Gastrocnemius medialis (tissue), 4 donors: ENCODE measurements around the gene RNASE12. TPM values are rescaled to one million over a fixed set of nuclear protein-coding genes. Genes with fewer than 3 reads are reported as not detected.

ENCODE experiments used
- ATAC-seq, 2 donors: fragments of 150-250 bp; one replicate each; pipeline ENCODE4 v1.9.1; 2016
- DNase-seq, 2 donors: peaks; one replicate each; pipeline ENCODE4 v3.0.0-alpha.2; 2019
- H3K27ac ChIP-seq, 4 donors: fragments of 200-600 bp; sonication (generic); 1 replicate in 1 of 4; 2 replicates in 3 of 4; pipeline ENCODE4 v1.5.1; 2016 to 2018; ENCODE audit warnings: mild to moderate bottlenecking in 2 of 4, moderate library complexity in 1 of 4
- H3K27me3 ChIP-seq, 3 donors: fragments of 200-600 bp; sonication (generic) in 2 of 3; 1 replicate in 1 of 3; 2 replicates in 2 of 3; pipeline versions ENCODE4 v1.5.1 to v1.6.0; 2016 to 2019; ENCODE audit warnings: mild to moderate bottlenecking in 1 of 3, moderate library complexity in 1 of 3
- H3K36me3 ChIP-seq, 2 donors: fragments of 200-600 bp; sonication (generic) in 1 of 2; one replicate each; pipeline ENCODE4 v1.5.1; 2017 to 2018
- H3K4me1 ChIP-seq, 2 donors: fragments of 200-600 bp; sonication (generic) in 1 of 2; one replicate each; pipeline ENCODE4 v1.5.1; 2016 to 2017; ENCODE audit warnings: mild to moderate bottlenecking in 2 of 2
- H3K4me3 ChIP-seq, 4 donors: fragments of 200-600 bp; sonication (generic) in 3 of 4; 1 replicate in 1 of 4; 2 replicates in 3 of 4; pipeline ENCODE4 v1.5.1; 2016 to 2019; ENCODE audit warnings: mild to moderate bottlenecking in 2 of 4
- H3K9me3 ChIP-seq, 3 donors: fragments of 200-600 bp; sonication (generic) in 2 of 3; 1 replicate in 1 of 3; 2 replicates in 2 of 3; pipeline ENCODE4 v1.5.1; 2016 to 2019
- POLR2A ChIP-seq, 2 donors: fragments of 450-650 bp; IDR thresholded peaks; one replicate each; pipeline ENCODE4 v1.6.1; 2017; ENCODE audit warnings: antibody characterized with exemption in 2 of 2, mild to moderate bottlenecking in 2 of 2, moderate library complexity in 2 of 2
- in situ Hi-C, 4 donors: fragments of 200-750 bp; cut with MboI; loops; one replicate each; pipeline versions ENCODE4 v1.15.0 to v1.8.0; 2017; ENCODE audit warnings: low sequenced_read_pairs in 4 of 4
- intact Hi-C: fragments of 100-400 bp; cut with DNase I; formaldehyde crosslinking; loops from one replicate; pipeline ENCODE4 v1.15.1; 2023; ENCODE audit warnings: low total_unique reads
- total RNA-seq, 4 donors: library from RNA; depleted of rRNA; stranded (reverse); fragments of >200 nt; gene quantifications; one replicate each; pipeline versions ENCODE4 v1.1.0 to v1.2.3, GENCODE V29; 2016
- TF ChIP-seq, protein P1 (sequence below), 5 experiments: fragments of 450-650 bp in 3 of 5; fragments of 200-600 bp in 2 of 5; sonication (generic) in 2 of 5; IDR thresholded peaks in 4 of 5; conservative IDR thresholded peaks in 1 of 5; 1 replicate in 4 of 5; 2 replicates in 1 of 5; pipeline ENCODE4 v1.5.1; 2016 to 2019; ENCODE audit warnings: antibody characterized with exemption in 5 of 5, mild to moderate bottlenecking in 3 of 5, moderate library complexity in 3 of 5

The RNASE12 gene, protein sequence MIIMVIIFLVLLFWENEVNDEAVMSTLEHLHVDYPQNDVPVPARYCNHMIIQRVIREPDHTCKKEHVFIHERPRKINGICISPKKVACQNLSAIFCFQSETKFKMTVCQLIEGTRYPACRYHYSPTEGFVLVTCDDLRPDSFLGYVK
- not detected for total RNA-seq

DNA sequence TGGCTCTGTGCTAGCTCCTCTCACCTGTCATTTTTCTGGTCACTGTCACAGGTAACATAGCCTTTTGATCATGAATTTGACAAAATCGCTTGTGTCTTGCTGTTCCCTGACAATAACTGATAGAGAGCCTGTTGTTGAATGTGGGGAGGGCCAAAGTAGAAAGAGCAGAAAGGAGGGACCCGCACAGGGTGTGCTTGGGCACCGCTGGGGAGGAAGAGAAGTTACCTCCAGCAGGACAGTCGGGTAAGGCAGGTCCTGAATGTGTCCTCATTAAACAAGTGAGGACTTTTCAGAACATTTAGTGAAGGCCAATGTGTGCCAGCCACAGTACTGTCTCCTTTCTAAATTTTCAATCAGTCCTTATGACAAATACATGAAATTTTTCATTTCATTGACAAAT, at the start of gene RNASE12:
Gene RNASE12, minus strand, starts transcription at position 142 of the 400 bp plus-strand sequence. CDS start 653 bp downstream, outside the sequence.
- TF ChIP-seq POLR2A (IDR thresholded peaks at IDR 0.05), result no peak
- TF ChIP-seq, protein P1, sequence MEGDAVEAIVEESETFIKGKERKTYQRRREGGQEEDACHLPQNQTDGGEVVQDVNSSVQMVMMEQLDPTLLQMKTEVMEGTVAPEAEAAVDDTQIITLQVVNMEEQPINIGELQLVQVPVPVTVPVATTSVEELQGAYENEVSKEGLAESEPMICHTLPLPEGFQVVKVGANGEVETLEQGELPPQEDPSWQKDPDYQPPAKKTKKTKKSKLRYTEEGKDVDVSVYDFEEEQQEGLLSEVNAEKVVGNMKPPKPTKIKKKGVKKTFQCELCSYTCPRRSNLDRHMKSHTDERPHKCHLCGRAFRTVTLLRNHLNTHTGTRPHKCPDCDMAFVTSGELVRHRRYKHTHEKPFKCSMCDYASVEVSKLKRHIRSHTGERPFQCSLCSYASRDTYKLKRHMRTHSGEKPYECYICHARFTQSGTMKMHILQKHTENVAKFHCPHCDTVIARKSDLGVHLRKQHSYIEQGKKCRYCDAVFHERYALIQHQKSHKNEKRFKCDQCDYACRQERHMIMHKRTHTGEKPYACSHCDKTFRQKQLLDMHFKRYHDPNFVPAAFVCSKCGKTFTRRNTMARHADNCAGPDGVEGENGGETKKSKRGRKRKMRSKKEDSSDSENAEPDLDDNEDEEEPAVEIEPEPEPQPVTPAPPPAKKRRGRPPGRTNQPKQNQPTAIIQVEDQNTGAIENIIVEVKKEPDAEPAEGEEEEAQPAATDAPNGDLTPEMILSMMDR (IDR thresholded peaks at IDR 0.05 in 4 of 5, conservative IDR thresholded peaks at IDR 0.05 in 1 of 5), result no peak
- peaks cover 0 to 8% (median 6%) of the 10 kb centered on the region in 3 donors for H3K27me3 ChIP-seq
- in situ Hi-C loops, result no loop called here
- no peaks in the 10 kb centered on the region for H3K36me3 ChIP-seq
- H3K27ac ChIP-seq, result no peak within 1 kb of the TSS
- intact Hi-C loops, result no loop called here
- no peaks in the 10 kb centered on the region for H3K4me1 ChIP-seq
- DNase-seq, result no peak
- no peak for ATAC-seq
- H3K4me3 ChIP-seq, result no peak within 1 kb of the TSS
- H3K9me3 ChIP-seq, result no peaks in the 10 kb centered on the region

DNA sequence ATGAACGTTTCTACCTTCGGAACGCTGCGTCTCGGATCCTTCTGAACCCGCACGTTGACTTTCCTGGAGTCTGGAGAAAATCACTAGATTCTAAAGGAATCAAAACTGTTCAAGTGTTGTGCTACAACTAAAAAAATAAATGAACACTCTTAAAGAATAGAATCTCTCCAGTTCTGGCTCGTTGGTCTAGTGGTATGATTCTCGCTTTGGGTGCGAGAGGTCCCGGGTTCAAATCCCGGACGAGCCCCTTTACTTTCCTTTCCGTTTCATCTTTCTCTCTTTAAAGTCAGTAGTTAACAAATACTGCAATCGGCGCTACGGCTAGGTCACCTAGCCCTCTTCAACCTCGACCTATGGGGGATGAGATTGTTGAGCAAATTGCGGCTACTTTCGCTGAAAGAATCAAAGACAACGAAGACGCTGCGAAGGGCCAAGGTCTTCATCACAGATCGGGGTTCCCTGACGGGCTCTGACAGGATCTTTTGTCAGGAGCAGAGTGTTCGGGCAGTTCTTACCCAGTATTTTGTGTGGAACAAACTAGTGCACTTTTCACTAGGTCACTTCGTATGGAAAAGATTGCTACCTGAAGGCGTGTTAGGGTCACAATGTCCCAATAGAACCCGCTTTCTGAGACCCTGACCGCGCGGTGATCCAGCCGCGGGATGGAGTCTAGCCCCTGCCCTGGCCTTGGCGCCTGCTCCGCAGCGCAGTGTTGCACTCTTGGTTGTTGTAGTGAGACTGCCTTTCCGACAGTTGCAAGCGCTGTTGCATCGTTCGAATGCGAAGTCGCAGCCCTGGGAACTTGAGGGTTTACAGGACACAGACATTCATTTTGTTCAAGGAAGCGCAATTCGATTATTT, 41.9 kb upstream of the RNASE12 start:
- DNase-seq (no peak), ATAC-seq (peak; percentile 39 to 56)
- Histone ChIP-seq H3K27me3 (peaks cover 55 to 90% (median 82%) of the 10 kb centered on the region in 3 donors), H3K9me3 (no peaks in the 10 kb centered on the region), H3K36me3 (no peaks in the 10 kb centered on the region), H3K4me1 (peaks cover 4 to 20% of the 10 kb centered on the region in 2 donors), H3K4me3 (peak overlapping the region; percentile 15 to 28 (median 22)), H3K27ac (no peak overlapping the region)
- intact Hi-C loops (loop anchor here (5.0 kb wide), 1 partner anchor 49 kb away; the partner anchor contains the start of gene RNASE4), in situ Hi-C loops (no loop called here)
- TF ChIP-seq, protein P1 (IDR thresholded peaks at IDR 0.05 in 4 of 5, conservative IDR thresholded peaks at IDR 0.05 in 1 of 5), result no peak
- TF ChIP-seq POLR2A (IDR thresholded peaks at IDR 0.05), result no peak

DNA sequence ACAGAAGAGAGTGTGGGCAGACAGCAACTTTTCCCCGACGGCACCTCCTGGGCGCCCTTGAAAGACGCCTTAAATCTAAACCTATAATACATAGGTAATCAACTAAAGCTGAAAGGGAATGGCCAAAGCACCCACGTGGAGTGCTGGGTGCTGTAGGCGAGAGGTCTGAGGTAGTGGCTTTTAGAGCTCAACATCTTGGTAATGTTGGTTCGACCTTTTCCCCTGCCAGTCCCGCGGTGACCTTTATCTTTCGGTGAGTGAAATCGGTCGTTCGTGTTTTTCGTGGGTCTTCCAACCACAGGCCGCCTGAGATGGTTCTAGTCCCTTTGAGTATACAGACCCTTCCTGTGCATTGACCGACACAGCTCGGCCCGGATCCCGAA, 41.3 kb upstream of the RNASE12 start:
- DNase-seq, result no peak
- H3K27me3 ChIP-seq, result peaks cover 62 to 89% (median 89%) of the 10 kb centered on the region in 3 donors
- ATAC-seq, result no peak
- no peaks in the 10 kb centered on the region for H3K36me3 ChIP-seq
- no peak for TF ChIP-seq POLR2A (IDR thresholded peaks at IDR 0.05)
- TF ChIP-seq, protein P1 (IDR thresholded peaks at IDR 0.05 in 4 of 5, conservative IDR thresholded peaks at IDR 0.05 in 1 of 5), result no peak
- intact Hi-C loops (loop anchor here (5.0 kb wide), 1 partner anchor 50 kb away; the partner anchor contains the start of gene RNASE4), in situ Hi-C loops (no loop called here)
- no peak overlapping the region for H3K27ac ChIP-seq
- peaks cover 4 to 20% of the 10 kb centered on the region in 2 donors for H3K4me1 ChIP-seq
- no peaks in the 10 kb centered on the region for H3K9me3 ChIP-seq
- H3K4me3 ChIP-seq, result peak overlapping the region; percentile 15 to 28 (median 22)

DNA sequence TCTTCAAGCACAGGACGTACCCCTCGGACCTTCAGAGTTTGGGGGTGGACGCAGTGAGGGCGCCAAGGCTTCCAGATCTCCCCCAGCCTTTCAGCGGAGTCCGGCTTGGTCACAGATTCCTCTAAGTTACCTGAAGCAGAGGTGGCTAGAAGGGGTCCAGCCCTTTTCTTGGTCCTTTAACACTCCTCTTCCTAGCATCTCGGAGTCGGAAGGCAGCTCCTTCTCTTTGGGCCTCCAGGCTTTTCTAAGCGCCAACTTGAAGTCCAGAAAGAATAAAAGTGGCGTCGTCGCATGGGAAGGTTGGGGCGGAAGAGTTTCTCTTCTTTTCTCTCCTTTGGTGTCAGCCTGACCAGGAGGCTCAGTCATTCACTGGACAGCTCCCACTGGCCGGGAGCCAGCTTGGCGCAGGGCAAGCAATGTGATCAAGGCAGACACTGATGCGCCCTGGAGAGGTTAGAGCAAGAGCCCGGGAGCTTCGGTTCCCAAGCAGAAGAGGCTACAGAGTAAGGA, 40.8 kb upstream of the RNASE12 start:
- Histone ChIP-seq H3K4me1 (peaks cover 4 to 20% of the 10 kb centered on the region in 2 donors), H3K4me3 (peak overlapping the region in 3 of 4 donors; percentile 18 to 28 (median 20)), H3K36me3 (no peaks in the 10 kb centered on the region), H3K27me3 (peaks cover 67 to 91% (median 84%) of the 10 kb centered on the region in 3 donors), H3K9me3 (no peaks in the 10 kb centered on the region), H3K27ac (no peak overlapping the region)
- DNase-seq (peak in 1 of 2 donors; percentile 25), ATAC-seq (peak in 1 of 2 donors; percentile 14)
- in situ Hi-C loops, result no loop called here
- intact Hi-C loops, result loop anchor here (5.0 kb wide), 1 partner anchor 50 kb away; the partner anchor contains the start of gene RNASE4
- TF ChIP-seq, protein P1 (IDR thresholded peaks at IDR 0.05 in 4 of 5, conservative IDR thresholded peaks at IDR 0.05 in 1 of 5), result no peak
- TF ChIP-seq POLR2A (IDR thresholded peaks at IDR 0.05), result no peak
